Caco-2 (cell line): ENCODE results near the gene OMA1. TPM values are rescaled to one million over a fixed set of nuclear protein-coding genes. Genes with fewer than 3 reads are reported as not detected.

Source experiments
- BruUV-seq: library from RNA; stranded (reverse); fragments of 400-500 nt; replicated peaks from 2 replicates; lab custom pipeline; 2021; lab: Mats Ljungman, UMichigan
- CTCF ChIA-PET: fragments of 300-600 bp; sonication (Branson Sonifier 250); formaldehyde crosslinking; loops from one replicate; lab custom pipeline; 2022; ENCODE audit warnings: antibody characterized with exemption; lab: Charles Lee
- POLR2A ChIA-PET: fragments of 300-600 bp; sonication (Branson Sonifier 250); formaldehyde crosslinking; loops from one replicate; lab custom pipeline; 2022; ENCODE audit warnings: antibody characterized with exemption; lab: Charles Lee
- DNase-seq, 2 experiments: peaks; one replicate each; pipeline versions ENCODE4 v3.0.0 to v3.0.0-alpha.2; 2020 to 2022
- H3K27me3 ChIP-seq: replicated peaks from 2 replicates; pipeline ENCODE4 v1.6.0; 2011; ENCODE audit warnings: low read length; ENCODE audit not compliant: control insufficient read depth, insufficient read depth
- H3K36me3 ChIP-seq: 2 replicates; pipeline ENCODE4 v1.5.1; 2011; ENCODE audit warnings: low read length; ENCODE audit not compliant: control insufficient read depth, insufficient read depth
- H3K4me1 ChIP-seq: fragments of 250-450 bp; sonication (Bioruptor Pico); 2 replicates; pipeline ENCODE4 v1.5.1; 2020; ENCODE audit warnings: mild to moderate bottlenecking
- H3K4me3 ChIP-seq: 2 replicates; pipeline ENCODE4 v1.5.1; 2011; ENCODE audit warnings: low read depth, mild to moderate bottlenecking, control low read depth, low read length
- H3K9me3 ChIP-seq: fragments of 250-450 bp; sonication (Bioruptor Pico); 2 replicates; pipeline ENCODE4 v1.5.1; 2020; ENCODE audit warnings: mild to moderate bottlenecking, moderate library complexity
- H3K27ac Mint-ChIP-seq: one replicate; pipeline ENCODE4 v1.8.0; 2022; ENCODE audit warnings: mixed read lengths; ENCODE audit not compliant: unreplicated experiment
- H3K27me3 Mint-ChIP-seq: one replicate; pipeline ENCODE4 v1.8.0; 2022; ENCODE audit warnings: mixed read lengths; ENCODE audit not compliant: insufficient read depth, unreplicated experiment
- H3K36me3 Mint-ChIP-seq: one replicate; pipeline ENCODE4 v1.8.0; 2022; ENCODE audit warnings: mild to moderate bottlenecking, mixed read lengths; ENCODE audit not compliant: insufficient read depth, unreplicated experiment
- H3K4me1 Mint-ChIP-seq: one replicate; pipeline ENCODE4 v1.8.0; 2022; ENCODE audit warnings: low read depth, mixed read lengths; ENCODE audit not compliant: unreplicated experiment
- H3K4me3 Mint-ChIP-seq: one replicate; pipeline ENCODE4 v1.8.0; 2022; ENCODE audit warnings: mild to moderate bottlenecking, moderate library complexity, mixed read lengths; ENCODE audit not compliant: unreplicated experiment
- H3K9me3 Mint-ChIP-seq: one replicate; pipeline ENCODE4 v1.8.0; 2022; ENCODE audit warnings: mixed read lengths; ENCODE audit not compliant: unreplicated experiment
- CTCF ChIP-seq, 2 experiments: fragments of 200-600 bp in 1 of 2; IDR thresholded peaks; 1 replicate in 1 of 2; 2 replicates in 1 of 2; pipeline versions ENCODE4 v1.5.1 to v1.8.0; 2011 to 2022; ENCODE audit warnings: antibody characterized with exemption in 1 of 2, control low read depth in 1 of 2, inconsistent platforms in 1 of 2, low read depth in 1 of 2, low read length in 1 of 2, mild to moderate bottlenecking in 1 of 2, moderate library complexity in 1 of 2; ENCODE audit not compliant: insufficient read depth in 1 of 2, severe bottlenecking in 1 of 2, unreplicated experiment in 1 of 2
- intact Hi-C: fragments of 100-400 bp; cut with micrococcal nuclease; formaldehyde crosslinking; loops from one replicate; pipeline ENCODE4 v1.10.0; 2022; ENCODE audit not compliant: unreplicated experiment
- total RNA-seq: library from RNA; stranded (reverse); gene quantifications from 2 replicates; pipeline ENCODE4 v1.2.3, GENCODE V29; 2022

The OMA1 gene
- total RNA-seq, 1 experiment from 2014 or later, result 6.9 TPM

- no peaks in the 10 kb centered on the region for H3K27me3 ChIP-seq
- TF ChIP-seq CTCF (IDR thresholded peaks at IDR 0.05; ENCODE audit: insufficient read depth in 1 of 2, low read depth in 1 of 2, low read length in 1 of 2, severe bottlenecking in 1 of 2, unreplicated experiment in 1 of 2), result no peak
- ChIA-PET POLR2A (no interaction called here), CTCF (no interaction called here)
- Mint-ChIP-seq H3K9me3 (no peaks in the 10 kb centered on the region), H3K4me3 (no peak overlapping the region), H3K4me1 (peaks cover 13% of the 10 kb centered on the region), H3K36me3 (no peaks in the 10 kb centered on the region), H3K27ac (no peak overlapping the region), H3K27me3 (no peaks in the 10 kb centered on the region)
- no peak for DNase-seq
- H3K9me3 ChIP-seq, result no peaks in the 10 kb centered on the region
- H3K36me3 ChIP-seq, result no peaks in the 10 kb centered on the region
- H3K4me1 ChIP-seq, result 0 out of 2 replicates have a peak, but pooled peaks cover 4% of the 10 kb centered on the region
- H3K4me3 ChIP-seq, result no peak overlapping the region
- intact Hi-C loops, result no loop called here
- no TSS peak for BruUV-seq
Measured at GRCh38 chr1:58587667-58588066, 41.1 kb upstream of the OMA1 start.

- Mint-ChIP-seq H3K9me3 (no peaks in the 10 kb centered on the region), H3K36me3 (no peaks in the 10 kb centered on the region), H3K4me1 (peaks cover 13% of the 10 kb centered on the region), H3K27me3 (no peaks in the 10 kb centered on the region), H3K4me3 (no peak overlapping the region), H3K27ac (no peak overlapping the region)
- ChIA-PET POLR2A (no interaction called here), CTCF (no interaction called here)
- 0 out of 2 replicates have a peak, but pooled peaks cover 4% of the 10 kb centered on the region for H3K4me1 ChIP-seq
- H3K27me3 ChIP-seq, result no peaks in the 10 kb centered on the region
- no peak for DNase-seq
- BruUV-seq, result no TSS peak
- H3K9me3 ChIP-seq, result no peaks in the 10 kb centered on the region
- H3K36me3 ChIP-seq, result no peaks in the 10 kb centered on the region
- H3K4me3 ChIP-seq, result no peak overlapping the region
- TF ChIP-seq CTCF (IDR thresholded peaks at IDR 0.05; ENCODE audit: insufficient read depth in 1 of 2, low read depth in 1 of 2, low read length in 1 of 2, severe bottlenecking in 1 of 2, unreplicated experiment in 1 of 2), result no peak
- intact Hi-C loops, result no loop called here
Measured at GRCh38 chr1:58586271-58586670, 39.7 kb upstream of the OMA1 start.

- DNase-seq, result no peak
- Histone ChIP-seq H3K4me1 (0 out of 2 replicates have a peak, but pooled peaks cover 4% of the 10 kb centered on the region), H3K4me3 (no peak overlapping the region), H3K36me3 (no peaks in the 10 kb centered on the region), H3K27me3 (no peaks in the 10 kb centered on the region), H3K9me3 (no peaks in the 10 kb centered on the region)
- no peak overlapping the region for H3K27ac Mint-ChIP-seq
- H3K4me1 Mint-ChIP-seq, result peaks cover 13% of the 10 kb centered on the region
- H3K9me3 Mint-ChIP-seq, result no peaks in the 10 kb centered on the region
- CTCF ChIA-PET, result no interaction called here
- intact Hi-C loops, result no loop called here
- POLR2A ChIA-PET, result no interaction called here
- no peaks in the 10 kb centered on the region for H3K36me3 Mint-ChIP-seq
- BruUV-seq, result no TSS peak
- TF ChIP-seq CTCF (IDR thresholded peaks at IDR 0.05; ENCODE audit: insufficient read depth in 1 of 2, low read depth in 1 of 2, low read length in 1 of 2, severe bottlenecking in 1 of 2, unreplicated experiment in 1 of 2), result no peak
- no peaks in the 10 kb centered on the region for H3K27me3 Mint-ChIP-seq
- no peak overlapping the region for H3K4me3 Mint-ChIP-seq
Measured at GRCh38 chr1:58585581-58586151, 39.1 kb upstream of the OMA1 start.
